Lower leg skin (tissue), 4 donors: ENCODE results near the gene FAM131A. TPM values are rescaled to one million over a fixed set of nuclear protein-coding genes. Genes with fewer than 3 reads are reported as not detected.

Experiments used
- DNase-seq, 2 donors: peaks; one replicate each; pipeline ENCODE4 v3.0.0-alpha.2; 2019; ENCODE audit warnings: low spot score in 2 of 2
- H3K4me3 ChIP-seq: fragments of 200-600 bp; sonication (generic); 2 replicates; pipeline ENCODE4 v1.5.1; 2017; ENCODE audit warnings: mild to moderate bottlenecking, low read depth; ENCODE audit not compliant: poor library complexity, severe bottlenecking
- CTCF ChIP-seq, 3 donors: fragments of 450-650 bp; IDR thresholded peaks; one replicate each; pipeline ENCODE4 v1.5.1; 2016; ENCODE audit warnings: antibody characterized with exemption in 3 of 3, mild to moderate bottlenecking in 3 of 3, moderate library complexity in 2 of 3
- POLR2A ChIP-seq, 2 donors: fragments of 450-650 bp; IDR thresholded peaks; one replicate each; pipeline ENCODE4 v1.6.1; 2016 to 2017; ENCODE audit warnings: antibody characterized with exemption in 2 of 2, mild to moderate bottlenecking in 1 of 2, moderate library complexity in 1 of 2
- WGBS, 2 donors: methylation state at CpG; one replicate each; pipeline ENCODE4 v1.1.5; 2018; 5-methylcytosine and 5-hydroxymethylcytosine counted together
- intact Hi-C: fragments of 100-400 bp; cut with DNase I; formaldehyde crosslinking; loops from one replicate; pipeline ENCODE4 v1.15.0; 2023; ENCODE audit warnings: low total_unique reads
- total RNA-seq, 4 donors: library from RNA; depleted of rRNA; stranded (reverse); fragments of >200 nt; gene quantifications; one replicate each; pipeline ENCODE4 v1.1.0, GENCODE V29; 2016

Gene FAM131A
- total RNA-seq, 4 donors from 2014 or later, result 60.3 to 81.7 (median 66.9) TPM

- 78 to 80% methylated on average over 15 of the region's 15 CpGs for WGBS, 2 donors
- H3K4me3 ChIP-seq, result no peak overlapping the region
- DNase-seq, result no peak
- TF ChIP-seq POLR2A (IDR thresholded peaks at IDR 0.05), result no peak
- no peak for TF ChIP-seq CTCF (IDR thresholded peaks at IDR 0.05)
- intact Hi-C loops, result no loop called here
These were observed 2.8 kb upstream of the FAM131A start for GRCh38 chr3:184334470-184335158.

GRCh38 chr3:184335291-184335660, 2.1 kb upstream of the FAM131A start:
- TF ChIP-seq POLR2A (IDR thresholded peaks at IDR 0.05) (no peak), CTCF (IDR thresholded peaks at IDR 0.05) (no peak)
- intact Hi-C loops, result no loop called here
- DNase-seq, result no peak
- no peak overlapping the region for H3K4me3 ChIP-seq
- WGBS, 2 donors, result 42 to 47% methylated on average over 4 of the region's 4 CpGs

- DNase-seq, result peak; percentile 77 to 98
- TF ChIP-seq POLR2A (IDR thresholded peaks at IDR 0.05) (no peak), CTCF (IDR thresholded peaks at IDR 0.05) (no peak)
- WGBS, 2 donors, result 0 to 4% methylated on average over 14 to 29 of the region's 77 CpGs
- peak overlapping the region; percentile 69 for H3K4me3 ChIP-seq
- intact Hi-C loops, result no loop called here
These were observed 1.5 kb upstream of the FAM131A start for GRCh38 chr3:184335661-184336546.

- TF ChIP-seq CTCF (IDR thresholded peaks at IDR 0.05) (no peak), POLR2A (IDR thresholded peaks at IDR 0.05) (no peak)
- intact Hi-C loops, result no loop called here
- 10 to 20% methylated on average over 13 to 17 of the region's 17 CpGs for WGBS, 2 donors
- peak in 1 of 2 donors; percentile 90 for DNase-seq
- H3K4me3 ChIP-seq, result peak overlapping the region; percentile 69
These were observed 627 bp upstream of the FAM131A start for GRCh38 chr3:184336547-184337398.

GRCh38 chr3:184337981-184338380, 581 bp downstream of the FAM131A start:
- no peak for TF ChIP-seq POLR2A (IDR thresholded peaks at IDR 0.05)
- TF ChIP-seq CTCF (IDR thresholded peaks at IDR 0.05), result no peak
- intact Hi-C loops, result no loop called here
- no peak for DNase-seq
- no peak overlapping the region for H3K4me3 ChIP-seq
- WGBS, 2 donors, result 58 to 62% methylated on average over 7 of the region's 7 CpGs
